ENCODE data around the gene NOXA1.

Gene NOXA1

GRCh38 chr9:137455359-137455991 is 32.3 kb downstream of the NOXA1 start:
- no peak for DNase-seq

- no peak for DNase-seq
These were observed 33.1 kb downstream of the NOXA1 start for GRCh38 chr9:137456061-137456863.

GRCh38 chr9:137456864-137457405 is 33.7 kb downstream of the NOXA1 start:
- DNase-seq = no peak

- no peak for DNase-seq
These were observed 34.4 kb downstream of the NOXA1 start for GRCh38 chr9:137457406-137458193.

- peak; percentile 52 for DNase-seq
These were observed 35.3 kb downstream of the NOXA1 start for GRCh38 chr9:137458194-137459151.

- peak; percentile 63 for DNase-seq
These were observed 36.0 kb downstream of the NOXA1 start, which contains the start of gene NSMF for GRCh38 chr9:137459152-137459600. Gene NSMF, minus strand, starts transcription at chr9:137459334. Its CDS starts 232 bp downstream, at chr9:137459102.

- no peak for DNase-seq
These were observed 36.6 kb downstream of the NOXA1 start for GRCh38 chr9:137459601-137460362.

- no peak for DNase-seq
These were observed 37.4 kb downstream of the NOXA1 start for GRCh38 chr9:137460363-137461315.

- DNase-seq = no peak
These were observed 38.1 kb downstream of the NOXA1 start for GRCh38 chr9:137461316-137461662.

GRCh38 chr9:137461663-137462395 is 38.6 kb downstream of the NOXA1 start:
- no peak for DNase-seq

GRCh38 chr9:137462396-137462985 is 39.3 kb downstream of the NOXA1 start:
- no peak for DNase-seq

- peak; percentile 68 for DNase-seq
These were observed 40.1 kb downstream of the NOXA1 start for GRCh38 chr9:137462986-137463930.

GRCh38 chr9:137463931-137464290 is 40.7 kb downstream of the NOXA1 start:
- no peak for DNase-seq

GRCh38 chr9:137464291-137464999 is 41.3 kb downstream of the NOXA1 start:
- no peak for DNase-seq

- DNase-seq = no peak
These were observed 42.0 kb downstream of the NOXA1 start for GRCh38 chr9:137465000-137465719.

GRCh38 chr9:137465720-137466388 is 42.7 kb downstream of the NOXA1 start:
- DNase-seq = no peak

Data from NCI-H1694 treated with DMSO at 0.1 percent for 48 hours (cell line).